HEK293T (cell line): ENCODE results near the gene VWA8.
A peak's percentile ranks its signal among the peaks of the same experiment; 100 is the strongest.
"Not testable (repeated sequence)": the region's sequence is repeated elsewhere in the genome, so short reads cannot be mapped to it uniquely, and the experiment has no call there.

Experiments
- CTCF ChIA-PET: fragments of 350-600 bp; formaldehyde crosslinking; extraction: SDS; loops from one replicate; lab custom pipeline; 2021; ENCODE audit warnings: antibody characterized with exemption, inconsistent platforms; lab: Yijun Ruan, JAX
- POLR2A ChIA-PET: fragments of 350-600 bp; formaldehyde crosslinking; extraction: SDS; loops from one replicate; lab custom pipeline; 2020; ENCODE audit warnings: antibody characterized with exemption, inconsistent platforms; lab: Yijun Ruan, JAX
- DNase-seq: peaks from one replicate; pipeline ENCODE4 v3.0.0; 2012; ENCODE audit warnings: mixed read lengths; ENCODE audit errors: extremely low spot score
- ARNT ChIP-seq: fragments of 450-650 bp; IDR thresholded peaks from 2 replicates; pipeline ENCODE4 v1.6.1; 2017; ENCODE audit warnings: mild to moderate bottlenecking
- BHLHE40 ChIP-seq: fragments of 450-650 bp; IDR thresholded peaks from 2 replicates; pipeline ENCODE4 v1.6.1; 2016; ENCODE audit warnings: mild to moderate bottlenecking, moderate library complexity, borderline replicate concordance
- CTBP1 ChIP-seq: fragments of 450-650 bp; IDR thresholded peaks from 2 replicates; pipeline ENCODE4 v1.6.1; 2016; ENCODE audit warnings: borderline replicate concordance
- ELF4 ChIP-seq: fragments of 450-650 bp; IDR thresholded peaks from 2 replicates; pipeline ENCODE4 v1.6.1; 2017; ENCODE audit warnings: antibody characterized with exemption
- FOXA1 ChIP-seq: fragments of 450-650 bp; IDR thresholded peaks from 2 replicates; pipeline ENCODE4 v1.6.1; 2016; ENCODE audit warnings: mild to moderate bottlenecking
- FOXK2 ChIP-seq: fragments of 450-650 bp; IDR thresholded peaks from 2 replicates; pipeline ENCODE4 v1.6.1; 2016; ENCODE audit warnings: mild to moderate bottlenecking
- FOXM1 ChIP-seq: fragments of 450-650 bp; IDR thresholded peaks from 2 replicates; pipeline ENCODE4 v1.6.1; 2017; ENCODE audit warnings: mild to moderate bottlenecking, borderline replicate concordance
- HDGF ChIP-seq: fragments of 450-650 bp; IDR thresholded peaks from 2 replicates; pipeline ENCODE4 v1.6.1; 2017; ENCODE audit warnings: antibody characterized with exemption, borderline replicate concordance
- L3MBTL2 ChIP-seq: fragments of 450-650 bp; conservative IDR thresholded peaks from 2 replicates; pipeline ENCODE4 v1.6.1; 2016; ENCODE audit warnings: mild to moderate bottlenecking
- LEF1 ChIP-seq: fragments of 450-650 bp; IDR thresholded peaks from 2 replicates; pipeline ENCODE4 v1.6.1; 2017; ENCODE audit warnings: mild to moderate bottlenecking, borderline replicate concordance
- NFRKB ChIP-seq: fragments of 450-650 bp; IDR thresholded peaks from 2 replicates; pipeline ENCODE4 v1.6.1; 2016; ENCODE audit warnings: mild to moderate bottlenecking, moderate library complexity
- SP1 ChIP-seq: fragments of 450-650 bp; IDR thresholded peaks from 2 replicates; pipeline ENCODE4 v1.6.1; 2017
- SUZ12 ChIP-seq: fragments of 450-650 bp; IDR thresholded peaks from 2 replicates; pipeline ENCODE4 v1.6.1; 2016; ENCODE audit warnings: mild to moderate bottlenecking
- TARDBP ChIP-seq: fragments of 450-650 bp; IDR thresholded peaks from 2 replicates; pipeline ENCODE4 v1.6.1; 2016
- ZNF384 ChIP-seq: fragments of 450-650 bp; IDR thresholded peaks from 2 replicates; pipeline ENCODE4 v1.6.1; 2016
- TF ChIP-seq, protein P1 (sequence below): fragments of 450-650 bp; IDR thresholded peaks from 2 replicates; pipeline ENCODE4 v1.6.1; 2016

The VWA8 gene

DNA sequence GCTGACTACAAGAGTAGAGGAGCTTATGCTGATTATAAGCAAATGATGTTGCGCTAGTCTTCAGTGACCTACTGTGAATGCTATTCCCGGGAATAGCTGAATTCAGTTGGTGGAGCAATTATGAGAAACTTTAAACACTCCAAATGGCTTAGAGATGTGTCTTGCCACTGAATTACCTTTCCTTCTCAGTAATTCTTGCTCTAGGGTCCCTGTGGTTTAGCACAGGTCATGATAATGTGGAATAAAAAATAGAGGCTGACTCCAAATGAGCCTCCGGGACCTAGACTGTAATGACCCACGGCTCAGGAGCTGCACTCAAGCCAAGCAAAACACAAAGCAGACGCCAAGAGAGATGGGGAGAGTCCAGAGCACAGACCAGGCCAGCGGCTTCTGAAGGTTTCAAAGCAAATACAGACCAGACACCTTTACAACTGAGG is 378.9 kb downstream of the VWA8 start:
- POLR2A ChIA-PET, result no interaction called here

DNA sequence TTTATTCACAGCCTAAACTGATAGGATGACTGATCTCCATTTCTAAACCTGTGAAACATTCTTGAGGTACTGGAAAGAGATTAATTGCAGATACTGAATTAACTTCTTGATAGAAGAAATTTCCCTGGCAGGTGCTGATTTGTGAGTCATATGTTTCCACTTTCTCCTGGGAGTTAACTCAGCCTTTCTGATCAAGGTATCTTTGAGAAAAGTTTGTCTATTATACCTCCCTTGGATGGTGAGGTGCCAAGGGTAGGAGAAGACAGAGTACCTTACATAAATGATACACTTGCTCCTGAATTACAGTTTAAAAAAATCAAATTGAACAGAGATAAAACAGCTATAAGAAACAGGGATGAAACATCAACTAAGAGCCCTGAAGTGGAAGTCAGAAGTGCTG is 380.6 kb downstream of the VWA8 start:
- POLR2A ChIA-PET, result no interaction called here
- CTCF ChIA-PET, result no interaction called here
- no peak for TF ChIP-seq ZNF384
- TF ChIP-seq FOXM1, result no peak
- TF ChIP-seq SP1, result no peak
- no peak for TF ChIP-seq FOXA1
- TF ChIP-seq ARNT, result no peak
- TF ChIP-seq FOXK2, result no peak
- no peak for TF ChIP-seq NFRKB
- TF ChIP-seq CTBP1, result no peak
- TF ChIP-seq HDGF, result no peak
- TF ChIP-seq BHLHE40, result no peak
- no peak for TF ChIP-seq TARDBP
- no peak for TF ChIP-seq ELF4
- TF ChIP-seq, protein P1, sequence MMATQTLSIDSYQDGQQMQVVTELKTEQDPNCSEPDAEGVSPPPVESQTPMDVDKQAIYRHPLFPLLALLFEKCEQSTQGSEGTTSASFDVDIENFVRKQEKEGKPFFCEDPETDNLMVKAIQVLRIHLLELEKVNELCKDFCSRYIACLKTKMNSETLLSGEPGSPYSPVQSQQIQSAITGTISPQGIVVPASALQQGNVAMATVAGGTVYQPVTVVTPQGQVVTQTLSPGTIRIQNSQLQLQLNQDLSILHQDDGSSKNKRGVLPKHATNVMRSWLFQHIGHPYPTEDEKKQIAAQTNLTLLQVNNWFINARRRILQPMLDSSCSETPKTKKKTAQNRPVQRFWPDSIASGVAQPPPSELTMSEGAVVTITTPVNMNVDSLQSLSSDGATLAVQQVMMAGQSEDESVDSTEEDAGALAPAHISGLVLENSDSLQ, result no peak
- no peak for TF ChIP-seq LEF1
- no peak for TF ChIP-seq L3MBTL2
- no peak for TF ChIP-seq SUZ12
- no peak for DNase-seq

More for the DNA sequence above, 378.9 kb downstream of the VWA8 start:
- DNase-seq, result no peak
- CTCF ChIA-PET, result no interaction called here
- TF ChIP-seq L3MBTL2 (no peak), LEF1 (no peak), FOXA1 (no peak), NFRKB (no peak), ELF4 (no peak), CTBP1 (no peak), SUZ12 (no peak), FOXM1 (no peak)

DNA sequence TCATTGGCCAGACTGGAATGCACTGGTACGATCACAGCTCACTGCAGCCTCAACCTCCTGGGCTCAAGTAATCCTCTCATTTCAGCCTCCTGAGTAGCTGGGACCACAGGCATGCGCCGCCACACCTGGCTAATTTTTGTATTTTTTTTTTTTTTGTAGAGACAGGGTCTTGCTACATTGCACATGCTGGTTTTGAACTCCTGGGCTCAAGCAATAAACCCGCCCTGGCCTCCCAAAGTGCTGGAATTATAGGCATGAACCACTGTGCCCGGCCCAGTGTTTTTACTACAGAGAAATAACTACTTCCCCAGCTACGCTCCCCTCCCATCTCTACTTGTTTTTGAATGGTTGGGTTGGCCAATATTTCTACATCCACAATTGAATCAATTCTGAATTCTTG is 381.0 kb downstream of the VWA8 start:
- no peak for TF ChIP-seq FOXA1
- TF ChIP-seq SUZ12, result no peak
- TF ChIP-seq CTBP1, result no peak
- TF ChIP-seq ZNF384, result no peak
- TF ChIP-seq SP1, result no peak
- TF ChIP-seq NFRKB, result no peak
- TF ChIP-seq ELF4, result no peak
- TF ChIP-seq LEF1, result no peak
- TF ChIP-seq FOXM1, result no peak
- no peak for TF ChIP-seq L3MBTL2
- TF ChIP-seq TARDBP, result no peak
- TF ChIP-seq HDGF, result no peak
- TF ChIP-seq BHLHE40, result no peak
- TF ChIP-seq, protein P1, result no peak
- no peak for TF ChIP-seq FOXK2
- no peak for TF ChIP-seq ARNT
- ChIA-PET POLR2A (no interaction called here), CTCF (no interaction called here)
- no peak for DNase-seq

DNA sequence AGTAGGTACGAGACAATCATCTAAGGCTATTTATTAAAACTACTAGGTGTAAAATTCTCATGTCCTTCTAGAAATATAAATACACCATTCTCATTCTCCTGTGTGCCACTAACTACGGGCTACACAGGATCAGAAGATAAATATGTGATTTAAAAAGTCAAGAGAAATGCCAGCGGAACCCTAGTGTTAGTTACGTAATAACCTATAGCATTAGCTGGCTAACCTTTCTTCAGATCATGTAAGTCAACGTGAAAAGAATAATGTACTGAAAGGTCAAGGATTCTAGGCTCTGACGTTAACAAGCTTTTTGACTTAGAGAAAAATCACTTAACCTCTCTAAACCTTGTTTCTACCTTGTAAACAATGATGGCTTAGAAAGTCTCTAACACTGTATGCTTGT is 381.7 kb downstream of the VWA8 start:
- TF ChIP-seq L3MBTL2 (no peak), FOXK2 (no peak), ARNT (no peak), ZNF384 (no peak), FOXM1 (no peak), CTBP1 (no peak)
- TF ChIP-seq, protein P1, result peak; percentile 19; the same call in 1 of the 2 replicates
- ChIA-PET CTCF (no interaction called here), POLR2A (no interaction called here)
- DNase-seq, result no peak

DNA sequence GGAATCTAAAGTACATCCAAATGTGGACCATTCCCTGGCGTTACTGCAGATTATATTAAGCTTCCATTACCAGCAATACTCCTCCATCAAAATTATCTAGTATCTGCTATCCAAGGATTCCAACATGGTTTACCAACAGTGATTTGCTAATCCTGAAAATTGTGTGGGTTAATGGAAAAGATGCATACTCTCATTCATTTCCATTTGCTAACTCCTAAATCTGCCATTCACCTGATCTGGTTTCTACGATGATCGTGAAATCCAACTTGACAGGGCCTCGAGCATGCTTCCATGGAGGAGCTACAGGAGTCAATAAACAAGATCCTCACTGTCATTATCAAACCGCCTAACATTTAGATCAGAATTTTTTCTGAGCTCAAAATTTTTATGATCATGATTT is 382.5 kb downstream of the VWA8 start:
- TF ChIP-seq SP1 (no peak), LEF1 (no peak), CTBP1 (no peak), BHLHE40 (no peak), L3MBTL2 (no peak), ZNF384 (no peak), FOXM1 (no peak), SUZ12 (no peak), TARDBP (no peak), HDGF (no peak), FOXA1 (no peak), FOXK2 (no peak)
- TF ChIP-seq, protein P1, result no peak
- CTCF ChIA-PET, result no interaction called here
- DNase-seq, result no peak
- POLR2A ChIA-PET, result interaction anchor here (0.6 kb wide), 1 partner anchor 79 kb away, joined by 3 read pairs; no protein-coding TSS in a partner anchor

DNA sequence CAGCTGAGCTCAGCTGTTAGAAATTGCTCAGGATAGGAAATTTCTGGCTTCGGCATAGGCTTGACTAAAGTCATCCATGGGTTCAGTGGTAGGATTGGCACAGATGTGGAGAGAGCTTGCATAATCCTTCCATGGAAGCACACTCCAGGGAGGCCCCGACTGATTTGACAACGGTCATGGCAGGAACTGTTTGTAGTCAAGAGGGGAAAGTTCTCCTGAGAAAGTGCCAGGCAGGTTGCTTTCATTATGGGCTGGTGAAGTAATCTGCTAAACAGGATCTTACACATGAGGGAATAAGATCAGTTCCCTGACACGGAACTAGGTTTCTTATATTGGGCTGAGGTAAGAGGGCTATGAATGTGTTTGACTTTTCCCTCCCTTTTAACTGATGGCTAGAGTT is 383.5 kb downstream of the VWA8 start:
- POLR2A ChIA-PET, result interaction anchor here (0.6 kb wide), 1 partner anchor 78 kb away, joined by 3 read pairs; no protein-coding TSS in a partner anchor
- no peak for DNase-seq
- TF ChIP-seq ZNF384 (no peak), ARNT (no peak), BHLHE40 (no peak), L3MBTL2 (no peak), SP1 (no peak)
- CTCF ChIA-PET, result no interaction called here

DNA sequence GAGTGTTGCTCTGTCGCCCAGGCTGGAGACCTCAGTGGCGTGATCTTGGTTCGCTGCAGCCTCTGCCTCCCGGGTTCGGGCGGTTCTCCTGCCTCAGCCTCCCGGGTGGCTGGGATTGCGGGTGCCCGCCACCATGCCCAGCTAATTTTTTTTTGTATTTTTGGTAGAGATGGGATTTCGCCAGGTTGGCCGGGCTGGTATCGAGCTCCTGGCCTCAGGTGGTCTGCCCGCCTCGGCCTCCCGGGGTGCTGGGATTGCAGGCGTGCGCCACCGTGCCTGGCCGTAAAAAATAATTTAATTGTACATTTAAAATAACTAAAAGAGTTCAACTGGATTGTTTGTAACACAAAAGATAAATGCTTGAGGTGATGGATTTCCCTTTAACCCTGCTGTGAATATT is 387.3 kb downstream of the VWA8 start:
- CTCF ChIA-PET, DNase-seq, POLR2A ChIA-PET: not testable (repeated sequence)

DNA sequence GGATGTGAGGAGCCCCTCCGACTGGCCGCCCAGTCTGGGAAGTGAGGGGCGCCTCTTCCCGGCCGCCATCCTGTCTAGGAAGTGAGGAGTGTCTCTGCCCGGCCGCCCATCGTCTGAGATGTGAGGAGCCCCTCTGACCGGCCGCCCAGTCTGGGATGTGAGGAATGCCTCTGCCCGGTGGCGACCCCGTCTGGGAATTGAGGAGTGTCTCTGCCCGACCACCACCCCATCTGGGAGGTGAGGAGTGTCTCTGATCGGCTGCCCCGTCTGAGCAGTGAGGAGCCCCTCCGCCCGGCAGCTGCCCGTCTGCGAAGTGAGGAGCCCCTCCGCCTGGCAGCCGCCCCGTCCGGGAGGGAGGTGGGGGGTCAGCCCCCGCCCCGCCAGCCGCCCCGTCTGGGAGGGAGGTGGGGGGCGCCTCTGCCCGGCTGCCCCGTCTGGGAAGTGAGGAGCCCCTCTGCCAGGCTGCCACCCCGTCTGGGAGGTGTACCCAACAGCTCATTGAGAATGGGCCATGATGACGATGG is 389.0 kb downstream of the VWA8 start:
- POLR2A ChIA-PET, CTCF ChIA-PET, DNase-seq: not testable (repeated sequence)
